WERI-Rb-1 (cell line): Measurements from ENCODE around the gene WNT7B.

Experiments used
- DNase-seq: peaks from one replicate; pipeline ENCODE4 v3.0.0-alpha.2; 2020
- H3K27ac ChIP-seq: fragments of 250-450 bp; sonication (Bioruptor Pico); 2 replicates; pipeline ENCODE4 v1.5.1; 2020; ENCODE audit warnings: mild to moderate bottlenecking, moderate library complexity
- H3K27me3 ChIP-seq: fragments of 250-450 bp; sonication (Bioruptor Pico); 2 replicates; pipeline ENCODE4 v1.5.1; 2021; ENCODE audit warnings: mild to moderate bottlenecking, low read depth, moderate library complexity; ENCODE audit not compliant: insufficient read depth, severe bottlenecking
- H3K36me3 ChIP-seq: fragments of 250-450 bp; sonication (Bioruptor Pico); 2 replicates; pipeline ENCODE4 v1.5.1; 2020; ENCODE audit warnings: mild to moderate bottlenecking, moderate library complexity
- H3K4me3 ChIP-seq: 2 replicates; pipeline ENCODE4 v1.5.1; 2011; ENCODE audit warnings: low read depth, mild to moderate bottlenecking, control low read depth, low read length
- H3K9me3 ChIP-seq: fragments of 250-450 bp; sonication (Bioruptor Pico); 2 replicates; pipeline ENCODE4 v1.5.1; 2021; ENCODE audit warnings: mild to moderate bottlenecking, moderate library complexity; ENCODE audit not compliant: severe bottlenecking
- TF ChIP-seq, protein P1 (sequence below): IDR thresholded peaks from 2 replicates; pipeline ENCODE4 v1.5.1; 2011; ENCODE audit warnings: low read depth, mild to moderate bottlenecking, control low read depth, inconsistent platforms, low read length

The WNT7B gene

DNA sequence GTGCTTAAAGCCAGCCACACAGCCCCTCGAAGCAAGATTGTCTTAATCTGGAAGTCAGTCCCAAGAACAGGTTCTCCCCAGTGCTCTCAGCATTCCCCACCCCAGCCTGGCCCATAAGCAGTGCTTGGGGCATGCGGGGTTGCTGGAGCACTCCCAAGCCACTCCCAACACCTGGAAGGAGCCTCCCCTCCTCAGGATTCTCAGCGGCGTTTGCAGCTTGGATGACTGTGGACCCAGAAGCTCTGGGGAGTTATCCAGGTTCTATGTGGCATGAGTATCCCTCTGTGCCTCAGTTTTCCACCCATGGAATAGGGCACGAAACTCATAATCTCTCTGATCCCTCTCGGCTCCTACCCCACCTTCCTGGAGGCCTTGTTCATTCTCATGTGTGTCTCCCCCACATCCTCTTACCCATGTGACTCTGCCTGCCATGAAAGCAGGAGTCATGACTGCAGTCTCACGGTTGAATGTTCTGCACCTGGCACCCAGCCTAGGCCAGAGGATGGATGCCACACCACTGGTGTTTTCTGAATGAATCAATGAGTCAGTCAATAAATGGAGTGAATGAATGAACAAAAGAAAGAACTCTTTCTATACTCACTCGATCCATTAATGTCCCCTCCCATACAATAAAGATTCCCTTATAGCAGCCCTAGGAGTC lies 33.4 kb upstream of the WNT7B start:
- Histone ChIP-seq H3K27me3 (no peaks in the 10 kb centered on the region), H3K9me3 (peaks cover 5% of the 10 kb centered on the region), H3K36me3 (no peaks in the 10 kb centered on the region), H3K27ac (no peak overlapping the region), H3K4me3 (no peak overlapping the region)
- TF ChIP-seq, protein P1, sequence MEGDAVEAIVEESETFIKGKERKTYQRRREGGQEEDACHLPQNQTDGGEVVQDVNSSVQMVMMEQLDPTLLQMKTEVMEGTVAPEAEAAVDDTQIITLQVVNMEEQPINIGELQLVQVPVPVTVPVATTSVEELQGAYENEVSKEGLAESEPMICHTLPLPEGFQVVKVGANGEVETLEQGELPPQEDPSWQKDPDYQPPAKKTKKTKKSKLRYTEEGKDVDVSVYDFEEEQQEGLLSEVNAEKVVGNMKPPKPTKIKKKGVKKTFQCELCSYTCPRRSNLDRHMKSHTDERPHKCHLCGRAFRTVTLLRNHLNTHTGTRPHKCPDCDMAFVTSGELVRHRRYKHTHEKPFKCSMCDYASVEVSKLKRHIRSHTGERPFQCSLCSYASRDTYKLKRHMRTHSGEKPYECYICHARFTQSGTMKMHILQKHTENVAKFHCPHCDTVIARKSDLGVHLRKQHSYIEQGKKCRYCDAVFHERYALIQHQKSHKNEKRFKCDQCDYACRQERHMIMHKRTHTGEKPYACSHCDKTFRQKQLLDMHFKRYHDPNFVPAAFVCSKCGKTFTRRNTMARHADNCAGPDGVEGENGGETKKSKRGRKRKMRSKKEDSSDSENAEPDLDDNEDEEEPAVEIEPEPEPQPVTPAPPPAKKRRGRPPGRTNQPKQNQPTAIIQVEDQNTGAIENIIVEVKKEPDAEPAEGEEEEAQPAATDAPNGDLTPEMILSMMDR = no peak
- no peak for DNase-seq

- Histone ChIP-seq H3K4me3 (no peak overlapping the region), H3K36me3 (no peaks in the 10 kb centered on the region), H3K9me3 (peaks cover 5% of the 10 kb centered on the region), H3K27ac (no peak overlapping the region), H3K27me3 (no peaks in the 10 kb centered on the region)
- no peak for DNase-seq
- TF ChIP-seq, protein P1 = no peak
Measured at GRCh38 chr22:46009730-46010129, 32.8 kb upstream of the WNT7B start.

GRCh38 chr22:46008836-46009596 lies 32.1 kb upstream of the WNT7B start:
- Histone ChIP-seq H3K27ac (no peak overlapping the region), H3K4me3 (no peak overlapping the region), H3K9me3 (peaks cover 5% of the 10 kb centered on the region), H3K36me3 (no peaks in the 10 kb centered on the region), H3K27me3 (no peaks in the 10 kb centered on the region)
- TF ChIP-seq, protein P1 = no peak
- no peak for DNase-seq

- H3K4me3 ChIP-seq = no peak overlapping the region
Measured at GRCh38 chr22:46008291-46008690, 31.3 kb upstream of the WNT7B start.

DNA sequence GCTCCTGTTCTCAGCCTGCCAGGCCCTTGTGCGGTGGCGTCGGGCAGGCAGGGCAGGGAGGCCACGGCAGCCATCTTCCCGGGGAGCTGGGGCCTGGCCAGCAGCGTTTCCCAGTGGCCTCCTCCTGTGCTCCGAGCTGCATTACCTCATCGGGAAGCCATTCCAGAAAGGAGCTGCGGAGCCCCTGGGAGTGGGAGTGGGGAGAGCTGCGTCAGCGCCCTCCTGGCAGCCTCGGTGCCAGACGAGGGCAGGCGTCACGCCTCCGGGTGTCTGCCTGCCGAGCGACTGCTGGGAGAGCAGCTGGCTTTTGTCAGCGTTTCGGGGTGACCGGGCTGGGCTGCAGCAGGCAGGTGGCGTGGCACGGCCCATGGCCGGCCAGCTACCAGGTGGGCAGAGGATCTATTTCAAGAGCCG lies 30.9 kb upstream of the WNT7B start:
- no peak overlapping the region for H3K27ac ChIP-seq
- TF ChIP-seq, protein P1 = no peak
- H3K4me3 ChIP-seq = no peak overlapping the region
- peaks cover 5% of the 10 kb centered on the region for H3K9me3 ChIP-seq
- H3K36me3 ChIP-seq = no peaks in the 10 kb centered on the region
- no peak for DNase-seq
- H3K27me3 ChIP-seq = no peaks in the 10 kb centered on the region

More at GRCh38 chr22:46008291-46008690, 31.3 kb upstream of the WNT7B start:
- TF ChIP-seq, protein P1 = no peak
- DNase-seq = no peak
- Histone ChIP-seq H3K36me3 (no peaks in the 10 kb centered on the region), H3K27me3 (no peaks in the 10 kb centered on the region), H3K27ac (no peak overlapping the region), H3K9me3 (peaks cover 5% of the 10 kb centered on the region)
